ENCODE results near the gene A1CF. TPM values are rescaled to one million over a fixed set of nuclear protein-coding genes. Genes with fewer than 3 reads are reported as not detected.

Gene A1CF
- total and polyA plus RNA-seq, 10 donors: under 0.01 TPM; not detected in 9

DNA sequence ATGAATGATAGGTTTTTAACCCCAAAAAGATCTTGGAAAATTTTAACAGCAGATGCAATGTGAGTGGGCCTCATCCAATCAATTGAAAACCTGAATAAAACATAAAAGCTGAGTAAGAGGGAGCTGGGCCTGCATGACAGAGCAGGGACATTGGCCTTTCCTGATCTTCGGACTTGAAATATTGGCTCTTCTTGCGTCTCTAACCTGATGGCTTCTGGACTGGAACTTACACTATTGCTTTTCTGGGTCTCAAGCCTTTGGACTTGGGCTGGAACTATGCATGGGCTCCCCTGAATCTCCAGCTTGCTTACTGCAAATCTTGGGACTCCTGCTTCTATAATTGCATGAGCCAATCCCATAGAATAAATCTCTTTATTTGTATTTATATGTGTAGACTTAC, 9.0 kb downstream of the A1CF start:
- Histone ChIP-seq H3K4me1 (no peaks in the 10 kb centered on the region), H3K9me3 (no peaks in the 10 kb centered on the region), H3K36me3 (no peaks in the 10 kb centered on the region), H3K27ac (no peak overlapping the region), H3K4me3 (no peak overlapping the region), H3K27me3 (replicated peaks in 1 of 7) (no peaks in the 10 kb centered on the region)
- TF ChIP-seq POLR2A (IDR thresholded peaks at IDR 0.05) (no peak), POLR2AphosphoS5 (IDR thresholded peaks at IDR 0.05) (no peak)
- TF ChIP-seq, protein P1, sequence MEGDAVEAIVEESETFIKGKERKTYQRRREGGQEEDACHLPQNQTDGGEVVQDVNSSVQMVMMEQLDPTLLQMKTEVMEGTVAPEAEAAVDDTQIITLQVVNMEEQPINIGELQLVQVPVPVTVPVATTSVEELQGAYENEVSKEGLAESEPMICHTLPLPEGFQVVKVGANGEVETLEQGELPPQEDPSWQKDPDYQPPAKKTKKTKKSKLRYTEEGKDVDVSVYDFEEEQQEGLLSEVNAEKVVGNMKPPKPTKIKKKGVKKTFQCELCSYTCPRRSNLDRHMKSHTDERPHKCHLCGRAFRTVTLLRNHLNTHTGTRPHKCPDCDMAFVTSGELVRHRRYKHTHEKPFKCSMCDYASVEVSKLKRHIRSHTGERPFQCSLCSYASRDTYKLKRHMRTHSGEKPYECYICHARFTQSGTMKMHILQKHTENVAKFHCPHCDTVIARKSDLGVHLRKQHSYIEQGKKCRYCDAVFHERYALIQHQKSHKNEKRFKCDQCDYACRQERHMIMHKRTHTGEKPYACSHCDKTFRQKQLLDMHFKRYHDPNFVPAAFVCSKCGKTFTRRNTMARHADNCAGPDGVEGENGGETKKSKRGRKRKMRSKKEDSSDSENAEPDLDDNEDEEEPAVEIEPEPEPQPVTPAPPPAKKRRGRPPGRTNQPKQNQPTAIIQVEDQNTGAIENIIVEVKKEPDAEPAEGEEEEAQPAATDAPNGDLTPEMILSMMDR (IDR thresholded peaks at IDR 0.05 in 8 of 11, conservative IDR thresholded peaks at IDR 0.05 in 3 of 11): no peak
- no peak for DNase-seq
- 80 to 96% (median 93%) methylated on average over 2 of the region's 2 CpGs for WGBS, 5 donors
- intact Hi-C loops (cut with DNase I; ENCODE audit: low total_unique reads): no loop called here

DNA sequence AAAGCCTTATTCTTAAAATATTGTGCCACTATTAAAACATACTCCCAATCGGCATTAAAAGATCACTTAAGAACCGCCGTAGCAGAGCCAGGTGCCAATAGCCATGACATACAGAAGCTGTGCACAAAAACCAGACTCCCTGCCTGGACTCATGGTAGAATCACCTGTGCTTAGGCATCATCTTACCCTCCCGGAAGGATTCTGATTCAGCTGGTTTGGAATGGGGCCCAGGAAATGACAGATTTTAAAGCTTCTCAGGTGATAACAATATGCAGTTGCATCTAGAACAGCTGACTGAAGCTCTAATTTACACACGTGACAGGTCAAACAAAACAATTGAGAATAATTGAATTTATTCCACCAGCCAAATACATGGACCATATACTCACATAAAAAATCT, 10.7 kb downstream of the A1CF start:
- DNase-seq: no peak
- no peaks in the 10 kb centered on the region for H3K9me3 ChIP-seq
- no peak overlapping the region for H3K4me3 ChIP-seq
- intact Hi-C loops (cut with DNase I; ENCODE audit: low total_unique reads): no loop called here
- H3K4me1 ChIP-seq: no peaks in the 10 kb centered on the region
- H3K27ac ChIP-seq: no peak overlapping the region
- 82 to 88% (median 84%) methylated on average over 5 of the region's 5 CpGs for WGBS, 5 donors
- H3K36me3 ChIP-seq: no peaks in the 10 kb centered on the region
- no peak for TF ChIP-seq POLR2A (IDR thresholded peaks at IDR 0.05)
- TF ChIP-seq, protein P1 (IDR thresholded peaks at IDR 0.05 in 8 of 11, conservative IDR thresholded peaks at IDR 0.05 in 3 of 11): no peak
- TF ChIP-seq POLR2AphosphoS5 (IDR thresholded peaks at IDR 0.05): no peak
- H3K27me3 ChIP-seq (replicated peaks in 1 of 7): peaks cover 0 to 6% (median 0%) of the 10 kb centered on the region in 7 donors

DNA sequence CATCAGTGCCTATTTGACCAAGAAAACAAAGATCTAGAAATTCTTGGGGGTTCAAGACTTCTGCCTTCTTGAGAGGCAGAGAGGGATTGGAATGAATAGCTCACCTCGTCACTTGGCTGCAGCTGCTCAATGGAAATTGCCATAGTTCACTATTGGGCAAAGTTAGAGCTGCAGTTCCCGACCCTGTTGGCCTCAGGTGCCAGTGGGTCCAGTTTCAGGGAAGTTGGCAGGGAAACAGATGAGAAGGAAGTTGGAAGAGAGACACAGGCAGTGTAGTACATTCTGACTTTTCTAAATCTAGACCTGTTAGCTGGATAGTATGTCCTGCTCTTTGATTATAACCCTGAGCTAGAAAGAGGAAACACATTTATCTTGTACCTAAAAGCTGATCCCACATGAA, 19.1 kb downstream of the A1CF start:
- no peak for DNase-seq
- H3K4me1 ChIP-seq: no peaks in the 10 kb centered on the region
- H3K27me3 ChIP-seq (replicated peaks in 1 of 7): peaks cover 0 to 20% (median 0%) of the 10 kb centered on the region in 7 donors
- no peak overlapping the region for H3K4me3 ChIP-seq
- no peak overlapping the region for H3K27ac ChIP-seq
- intact Hi-C loops (cut with DNase I; ENCODE audit: low total_unique reads): no loop called here
- 48 to 72% (median 66%) methylated on average over 2 of the region's 2 CpGs for WGBS, 5 donors
- H3K36me3 ChIP-seq: no peaks in the 10 kb centered on the region
- no peaks in the 10 kb centered on the region for H3K9me3 ChIP-seq
- TF ChIP-seq POLR2AphosphoS5 (IDR thresholded peaks at IDR 0.05) (no peak), POLR2A (IDR thresholded peaks at IDR 0.05) (no peak)
- TF ChIP-seq, protein P1 (IDR thresholded peaks at IDR 0.05 in 8 of 11, conservative IDR thresholded peaks at IDR 0.05 in 3 of 11): no peak

DNA sequence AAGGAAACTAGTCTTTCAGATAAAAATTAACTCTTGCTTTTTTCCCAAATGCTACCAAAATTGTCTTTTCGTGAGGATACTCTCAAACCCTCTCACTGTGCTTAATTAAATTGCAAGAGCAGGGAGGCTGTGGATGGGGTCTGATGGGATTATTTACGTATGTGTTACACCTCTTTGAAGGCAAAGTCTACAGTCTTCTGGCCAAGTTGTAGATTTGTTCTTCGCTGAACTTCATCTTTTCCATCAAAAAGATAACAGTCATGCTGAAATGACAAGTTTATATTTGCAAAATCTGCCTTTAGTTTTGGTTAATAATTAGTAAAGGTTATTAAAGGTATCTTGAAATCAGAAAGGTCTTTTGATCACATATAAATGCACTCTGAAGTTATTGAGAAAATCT, 22.7 kb downstream of the A1CF start:
- Histone ChIP-seq H3K4me3 (no peak overlapping the region), H3K9me3 (no peaks in the 10 kb centered on the region), H3K36me3 (no peaks in the 10 kb centered on the region), H3K27ac (no peak overlapping the region), H3K4me1 (no peaks in the 10 kb centered on the region), H3K27me3 (replicated peaks in 1 of 7) (peaks cover 0 to 18% (median 0%) of the 10 kb centered on the region in 7 donors)
- DNase-seq: no peak
- 59 to 87% (median 76%) methylated on average over 3 of the region's 3 CpGs for WGBS, 5 donors
- intact Hi-C loops (cut with DNase I; ENCODE audit: low total_unique reads): no loop called here
- TF ChIP-seq POLR2A (IDR thresholded peaks at IDR 0.05) (no peak), POLR2AphosphoS5 (IDR thresholded peaks at IDR 0.05) (no peak)
- TF ChIP-seq, protein P1 (IDR thresholded peaks at IDR 0.05 in 8 of 11, conservative IDR thresholded peaks at IDR 0.05 in 3 of 11): no peak
